HCT116 (cell line): ENCODE results near the gene CYP26B1. TPM values are rescaled to one million over a fixed set of nuclear protein-coding genes. Genes with fewer than 3 reads are reported as not detected.

Experiments used
- ATAC-seq: fragments of 200-7000 bp; cut with Tn5 transposase; 2 replicates; pipeline ENCODE4 v1.9.1; 2020; ENCODE audit warnings: mild to moderate bottlenecking, moderate library complexity
- BruUV-seq: library from RNA; stranded (reverse); fragments of 400-500 nt; replicated peaks from 2 replicates; lab custom pipeline; 2021; lab: Mats Ljungman, UMichigan
- CTCF ChIA-PET: fragments of 300-600 bp; sonication (Branson Sonifier 250); formaldehyde crosslinking; loops from one replicate; lab custom pipeline; 2021; ENCODE audit warnings: antibody characterized with exemption; lab: Charles Lee
- POLR2A ChIA-PET: fragments of 300-600, 350-600 bp; sonication (Branson Sonifier 250); formaldehyde crosslinking; loops from one replicate; lab custom pipeline; 2021; ENCODE audit warnings: antibody characterized with exemption; lab: Charles Lee
- RAD21 ChIA-PET, 2 experiments: fragments of 300-600 bp; sonication (Branson Sonifier 250); formaldehyde crosslinking; loops; one replicate each; lab custom pipeline; 2023; ENCODE audit warnings: low total read pairs in 2 of 2; ENCODE audit not compliant: uncharacterized antibody in 2 of 2, unreplicated experiment in 2 of 2, low non-redundant PET in 1 of 2; lab: Charles Lee
- DNase-seq: peaks from one replicate; pipeline ENCODE4 v3.0.0-alpha.2; 2010; ENCODE audit warnings: low read depth, low spot score
- H2AFZ ChIP-seq: fragments of 200-600 bp; shearing (Covaris generic), sonication (generic); 2 replicates; pipeline ENCODE4 v1.6.1; 2017; ENCODE audit warnings: low read depth, mixed run types, mixed read lengths, antibody characterized with exemption, low read length; ENCODE audit not compliant: poor library complexity, severe bottlenecking
- H3K27ac ChIP-seq: 2 replicates; pipeline ENCODE4 v1.5.1; 2012; ENCODE audit warnings: low read depth, low read length
- H3K27me3 ChIP-seq: fragments of 200-600 bp; sonication (generic); 2 replicates; pipeline ENCODE4 v1.6.1; 2016; ENCODE audit warnings: mixed run types, low read length, mixed read lengths; ENCODE audit not compliant: insufficient read depth
- H3K36me3 ChIP-seq, 2 experiments: fragments of 200-500 bp in 1 of 2; fragments of 200-600 bp in 1 of 2; sonication (Bioruptor generic) in 1 of 2; sonication (generic) in 1 of 2; 2 replicates each; pipeline versions ENCODE4 v1.5.1 to v1.6.1; 2014 to 2016; ENCODE audit warnings: low read length in 2 of 2, inconsistent platforms in 1 of 2, mixed read lengths in 1 of 2, mixed run types in 1 of 2; ENCODE audit not compliant: insufficient read depth in 2 of 2, control insufficient read depth in 1 of 2
- H3K4me1 ChIP-seq, 2 experiments: fragments of 200-600 bp in 1 of 2; sonication (generic) in 1 of 2; 2 replicates each; pipeline versions ENCODE4 v1.5.1 to v1.6.1; 2012 to 2017; ENCODE audit warnings: low read length in 2 of 2, inconsistent platforms in 1 of 2, mild to moderate bottlenecking in 1 of 2, mixed read lengths in 1 of 2, mixed run types in 1 of 2, moderate library complexity in 1 of 2; ENCODE audit not compliant: insufficient read depth in 2 of 2, control insufficient read depth in 1 of 2
- H3K4me2 ChIP-seq: fragments of 200-600 bp; sonication (generic); 2 replicates; pipeline ENCODE4 v1.6.1; 2017; ENCODE audit warnings: mixed run types, low read length, mixed read lengths
- H3K4me3 ChIP-seq, 2 experiments: fragments of 200-600 bp in 1 of 2; sonication (generic) in 1 of 2; replicated peaks in 1 of 2; 2 replicates each; pipeline ENCODE4 v1.5.1; 2011 to 2016; ENCODE audit warnings: low read length in 2 of 2, control low read depth in 1 of 2, low read depth in 1 of 2, mild to moderate bottlenecking in 1 of 2, mixed read lengths in 1 of 2, mixed run types in 1 of 2
- H3K79me2 ChIP-seq: fragments of 200-600 bp; sonication (generic); 2 replicates; pipeline ENCODE4 v1.6.1; 2017; ENCODE audit warnings: mild to moderate bottlenecking, mixed run types, low read length, moderate library complexity, mixed read lengths; ENCODE audit not compliant: insufficient read depth
- H3K9ac ChIP-seq: fragments of 200-600 bp; sonication (generic); 2 replicates; pipeline ENCODE4 v1.6.1; 2016; ENCODE audit warnings: low read length, mixed read lengths
- H3K9me2 ChIP-seq: fragments of 200-600 bp; sonication (generic), shearing (Covaris generic); 2 replicates; pipeline ENCODE4 v1.6.1; 2017; ENCODE audit warnings: mixed run types, mild to moderate bottlenecking, moderate library complexity; ENCODE audit not compliant: insufficient read depth
- H3K9me3 ChIP-seq, 2 experiments: fragments of 200-500 bp in 1 of 2; fragments of 200-600 bp in 1 of 2; sonication (Bioruptor generic) in 1 of 2; sonication (generic) in 1 of 2; 2 replicates each; pipeline ENCODE4 v1.6.1; 2014 to 2017; ENCODE audit warnings: low read length in 2 of 2, mixed read lengths in 2 of 2, inconsistent platforms in 1 of 2, low read depth in 1 of 2, mild to moderate bottlenecking in 1 of 2, mixed run types in 1 of 2, moderate library complexity in 1 of 2; ENCODE audit not compliant: control insufficient read depth in 1 of 2, insufficient read depth in 1 of 2
- H4K20me1 ChIP-seq: fragments of 200-600 bp; sonication (generic), shearing (Covaris generic); 2 replicates; pipeline ENCODE4 v1.6.1; 2017; ENCODE audit warnings: mixed run types, mild to moderate bottlenecking, moderate library complexity; ENCODE audit not compliant: insufficient read depth
- CBX3 ChIP-seq: IDR thresholded peaks from 2 replicates; pipeline ENCODE4 v1.6.1; 2012; ENCODE audit warnings: low read depth
- ELF1 ChIP-seq: IDR thresholded peaks from 2 replicates; pipeline ENCODE4 v1.6.1; 2012; ENCODE audit warnings: low read depth, borderline replicate concordance
- SIN3A ChIP-seq: IDR thresholded peaks from 2 replicates; pipeline ENCODE4 v1.6.1; 2012; ENCODE audit warnings: low read depth
- SRF ChIP-seq: IDR thresholded peaks from 2 replicates; pipeline ENCODE4 v1.6.1; 2012; ENCODE audit warnings: low read depth
- TCF7L2 ChIP-seq: IDR thresholded peaks from 2 replicates; pipeline ENCODE4 v1.7.0; 2011; ENCODE audit warnings: borderline replicate concordance, inconsistent platforms; ENCODE audit not compliant: insufficient read depth, insufficient read length; ENCODE audit errors: extremely low read depth
- ZFX ChIP-seq: fragments of 450-650 bp; IDR thresholded peaks from 2 replicates; pipeline ENCODE4 v1.6.1; 2017
- intact Hi-C: fragments of 100-400 bp; cut with micrococcal nuclease; formaldehyde crosslinking; loops from 2 replicates; pipeline ENCODE4 v1.10.0; 2022
- total RNA-seq: library from RNA; stranded (reverse); gene quantifications from one replicate; pipeline ENCODE4 v1.2.1, GENCODE V29; 2021; ENCODE audit not compliant: unreplicated experiment
- TF ChIP-seq, protein P1 (sequence below): IDR thresholded peaks from 2 replicates; pipeline ENCODE4 v1.6.1; 2012

CYP26B1 gene
- total RNA-seq, 1 experiment from 2014 or later, result 21.1 TPM

DNA sequence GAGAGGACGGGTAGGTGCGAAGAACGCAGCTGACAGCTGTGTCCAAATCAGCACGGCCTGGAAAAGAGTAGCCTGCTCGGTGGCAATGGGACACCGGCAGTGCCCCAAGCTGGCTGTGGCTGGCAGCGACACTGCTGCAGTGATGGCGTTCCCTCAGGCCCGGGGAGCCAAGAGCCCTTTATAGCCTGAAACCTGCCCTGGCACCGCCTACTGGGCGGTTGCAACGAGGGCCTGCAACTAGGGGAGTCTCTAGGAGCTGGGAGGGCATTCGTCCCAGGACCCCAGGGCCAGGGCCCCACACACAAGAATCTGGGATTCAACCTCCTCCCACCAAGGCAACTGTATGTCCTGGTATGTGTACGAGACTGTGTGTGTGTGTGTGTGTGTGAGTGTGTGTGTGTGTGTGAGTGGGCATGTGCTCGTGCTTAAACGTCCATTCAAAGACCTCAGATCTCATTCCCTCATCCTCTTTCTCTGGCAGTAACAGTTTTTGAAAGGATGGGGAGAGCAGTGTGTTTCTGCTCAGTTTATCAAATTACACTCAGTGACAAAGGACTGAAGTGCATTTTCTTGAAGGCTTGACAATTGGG, 6.8 kb upstream of the CYP26B1 start:
- ATAC-seq, result no peak
- ChIA-PET POLR2A (no interaction called here), RAD21 (no interaction called here), CTCF (no interaction called here)
- no peak overlapping the region for H3K4me2 ChIP-seq
- TF ChIP-seq ZFX, result no peak
- no peak for TF ChIP-seq TCF7L2
- TF ChIP-seq ELF1, result no peak
- no peak overlapping the region for H3K4me3 ChIP-seq
- no TSS peak for BruUV-seq
- no peaks in the 10 kb centered on the region for H3K9me2 ChIP-seq
- no peaks in the 10 kb centered on the region for H3K9me3 ChIP-seq
- no peaks in the 10 kb centered on the region for H4K20me1 ChIP-seq
- no peaks in the 10 kb centered on the region for H3K27me3 ChIP-seq
- no peaks in the 10 kb centered on the region for H3K79me2 ChIP-seq
- DNase-seq, result no peak
- intact Hi-C loops, result loop anchor here (5.0 kb wide), 1 partner anchor 542 kb away; no protein-coding TSS in a partner anchor
- no peak overlapping the region for H3K27ac ChIP-seq
- no peak overlapping the region for H2AFZ ChIP-seq
- no peaks in the 10 kb centered on the region for H3K36me3 ChIP-seq
- no peak overlapping the region for H3K9ac ChIP-seq
- peaks cover 0 to 11% of the 10 kb centered on the region in 2 experiments; a peak in 3 of 4 replicates for H3K4me1 ChIP-seq

DNA sequence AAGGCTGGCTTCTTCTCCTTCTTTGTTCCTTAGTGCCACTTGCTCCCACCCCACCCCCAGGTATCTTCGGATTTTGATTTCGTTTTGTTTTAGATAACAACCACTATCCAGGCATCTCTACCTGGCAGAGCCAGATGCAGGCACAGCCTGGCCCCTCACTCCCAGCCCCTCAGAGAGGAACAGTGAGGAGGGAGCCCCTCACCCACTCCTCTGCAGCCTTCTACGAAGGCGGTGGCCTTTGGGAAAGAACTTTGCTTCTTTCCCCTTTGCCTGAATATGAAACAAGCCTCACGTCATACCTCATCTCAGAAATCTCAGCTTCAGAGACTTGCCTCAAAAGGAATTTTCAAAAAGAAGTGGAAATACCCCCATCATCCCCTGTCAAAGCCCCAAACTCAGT, 6.3 kb upstream of the CYP26B1 start:
- intact Hi-C loops, result loop anchor here (5.0 kb wide), 1 partner anchor 542 kb away; no protein-coding TSS in a partner anchor
- no peaks in the 10 kb centered on the region for H3K9me3 ChIP-seq
- no peak overlapping the region for H3K9ac ChIP-seq
- no peaks in the 10 kb centered on the region for H3K9me2 ChIP-seq
- POLR2A ChIA-PET, result no interaction called here
- no peak overlapping the region for H2AFZ ChIP-seq
- no peaks in the 10 kb centered on the region for H3K36me3 ChIP-seq
- no peaks in the 10 kb centered on the region for H3K27me3 ChIP-seq
- H3K79me2 ChIP-seq, result no peaks in the 10 kb centered on the region
- RAD21 ChIA-PET, result no interaction called here
- BruUV-seq, result no TSS peak
- H3K4me2 ChIP-seq, result no peak overlapping the region
- TF ChIP-seq CBX3 (no peak), ELF1 (no peak), SRF (no peak), ZFX (no peak), SIN3A (no peak)
- TF ChIP-seq, protein P1, sequence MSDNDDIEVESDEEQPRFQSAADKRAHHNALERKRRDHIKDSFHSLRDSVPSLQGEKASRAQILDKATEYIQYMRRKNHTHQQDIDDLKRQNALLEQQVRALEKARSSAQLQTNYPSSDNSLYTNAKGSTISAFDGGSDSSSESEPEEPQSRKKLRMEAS, result no peak
- no peak overlapping the region for H3K27ac ChIP-seq
- DNase-seq, result no peak
- CTCF ChIA-PET, result no interaction called here
- peaks cover 4 to 16% of the 10 kb centered on the region in 2 experiments; a peak in 3 of 4 replicates for H3K4me1 ChIP-seq
- no peaks in the 10 kb centered on the region for H4K20me1 ChIP-seq
- H3K4me3 ChIP-seq, result no peak overlapping the region
- no peak for ATAC-seq
